A673 (cell line): Measurements from ENCODE around the gene MYRFL. TPM values are rescaled to one million over a fixed set of nuclear protein-coding genes. Genes with fewer than 3 reads are reported as not detected.

Experiments
- BruUV-seq: library from RNA; stranded (reverse); fragments of 400-500 nt; replicated peaks from 2 replicates; lab custom pipeline; 2021; lab: Mats Ljungman, UMichigan
- CTCF ChIA-PET: fragments of 300-600 bp; sonication (Branson Sonifier 250); formaldehyde crosslinking; loops from one replicate; lab custom pipeline; 2022; ENCODE audit warnings: antibody characterized with exemption; lab: Charles Lee
- POLR2A ChIA-PET: fragments of 300-600 bp; sonication (Branson Sonifier 250); formaldehyde crosslinking; loops from one replicate; lab custom pipeline; 2022; ENCODE audit warnings: antibody characterized with exemption; ENCODE audit not compliant: low non-redundant PET; lab: Charles Lee
- DNase-seq: peaks from one replicate; pipeline ENCODE4 v3.0.0-alpha.2; 2015; ENCODE audit warnings: low spot score
- H3K27ac ChIP-seq: fragments of 200-600 bp; sonication (generic); 2 replicates; pipeline ENCODE4 v1.5.1; 2016; ENCODE audit warnings: mixed run types, low read depth, mild to moderate bottlenecking, mixed read lengths, antibody characterized with exemption, low read length; ENCODE audit not compliant: poor library complexity, severe bottlenecking
- H3K27me3 ChIP-seq: fragments of 200-600 bp; sonication (generic); replicated peaks from 2 replicates; pipeline ENCODE4 v1.6.1; 2017; ENCODE audit warnings: mixed run types, low read depth, mild to moderate bottlenecking, mixed read lengths, antibody characterized with exemption, low read length; ENCODE audit not compliant: insufficient read depth, poor library complexity
- H3K36me3 ChIP-seq: fragments of 200-600 bp; sonication (generic); 2 replicates; pipeline ENCODE4 v1.6.1; 2016; ENCODE audit warnings: mixed run types, mild to moderate bottlenecking, mixed read lengths, antibody characterized with exemption, low read length; ENCODE audit not compliant: insufficient read depth, poor library complexity, severe bottlenecking
- H3K4me1 ChIP-seq: fragments of 200-600 bp; sonication (generic); 2 replicates; pipeline ENCODE4 v1.6.1; 2017; ENCODE audit warnings: mixed run types, mild to moderate bottlenecking, mixed read lengths, antibody characterized with exemption, low read length; ENCODE audit not compliant: insufficient read depth, poor library complexity, severe bottlenecking
- H3K4me3 ChIP-seq: fragments of 200-600 bp; sonication (generic); 2 replicates; pipeline ENCODE4 v1.5.1; 2016; ENCODE audit warnings: low read depth, mixed run types, mild to moderate bottlenecking, mixed read lengths, low read length; ENCODE audit not compliant: poor library complexity, severe bottlenecking
- H3K9me3 ChIP-seq: fragments of 200-600 bp; sonication (generic); 2 replicates; pipeline ENCODE4 v1.6.1; 2016; ENCODE audit warnings: mixed run types, low read depth, mild to moderate bottlenecking, mixed read lengths, antibody characterized with exemption, low read length; ENCODE audit not compliant: poor library complexity, severe bottlenecking
- EZH2 ChIP-seq: fragments of 200-600 bp; sonication (generic); IDR thresholded peaks from 2 replicates; pipeline ENCODE4 v1.6.1; 2017; ENCODE audit warnings: borderline replicate concordance, low read depth, mild to moderate bottlenecking, mixed read lengths, antibody characterized with exemption, low read length; ENCODE audit not compliant: poor library complexity, severe bottlenecking
- intact Hi-C: fragments of 100-400 bp; cut with micrococcal nuclease; formaldehyde crosslinking; loops from one replicate; pipeline ENCODE4 v1.10.0; 2022; ENCODE audit not compliant: unreplicated experiment
- total RNA-seq: library from RNA; stranded (reverse); gene quantifications from 2 replicates; pipeline ENCODE4 v1.2.3, GENCODE V29; 2021
- TF ChIP-seq, protein P1 (sequence below): fragments of 300-800, 200-600 bp; sonication (generic); conservative IDR thresholded peaks from 2 replicates; pipeline ENCODE4 v1.5.1; 2017; ENCODE audit warnings: low read depth, mild to moderate bottlenecking, antibody characterized with exemption, low read length, moderate library complexity, mixed read lengths

The MYRFL gene
- total RNA-seq, 1 experiment from 2014 or later: not detected

DNA sequence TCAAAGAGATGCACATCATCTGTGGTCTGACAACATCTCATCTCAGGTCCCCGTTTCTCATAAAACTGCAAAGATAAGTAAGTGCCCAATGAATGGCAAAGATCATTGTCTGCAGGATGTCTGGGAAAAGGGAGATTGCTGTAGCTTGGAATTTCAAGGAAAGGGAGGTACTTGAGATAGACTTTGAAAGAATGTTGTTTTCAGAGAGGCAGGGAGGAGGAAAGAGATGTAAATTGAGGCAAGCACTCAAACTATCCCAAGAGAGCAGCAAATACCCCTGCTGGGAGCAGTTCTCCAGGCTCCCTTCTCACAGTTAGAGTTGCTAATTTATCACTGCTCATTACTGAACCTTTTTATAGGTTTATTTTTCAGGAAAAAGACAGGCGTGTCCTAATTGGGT is 107.1 kb downstream of the MYRFL start:
- BruUV-seq: no TSS peak

DNA sequence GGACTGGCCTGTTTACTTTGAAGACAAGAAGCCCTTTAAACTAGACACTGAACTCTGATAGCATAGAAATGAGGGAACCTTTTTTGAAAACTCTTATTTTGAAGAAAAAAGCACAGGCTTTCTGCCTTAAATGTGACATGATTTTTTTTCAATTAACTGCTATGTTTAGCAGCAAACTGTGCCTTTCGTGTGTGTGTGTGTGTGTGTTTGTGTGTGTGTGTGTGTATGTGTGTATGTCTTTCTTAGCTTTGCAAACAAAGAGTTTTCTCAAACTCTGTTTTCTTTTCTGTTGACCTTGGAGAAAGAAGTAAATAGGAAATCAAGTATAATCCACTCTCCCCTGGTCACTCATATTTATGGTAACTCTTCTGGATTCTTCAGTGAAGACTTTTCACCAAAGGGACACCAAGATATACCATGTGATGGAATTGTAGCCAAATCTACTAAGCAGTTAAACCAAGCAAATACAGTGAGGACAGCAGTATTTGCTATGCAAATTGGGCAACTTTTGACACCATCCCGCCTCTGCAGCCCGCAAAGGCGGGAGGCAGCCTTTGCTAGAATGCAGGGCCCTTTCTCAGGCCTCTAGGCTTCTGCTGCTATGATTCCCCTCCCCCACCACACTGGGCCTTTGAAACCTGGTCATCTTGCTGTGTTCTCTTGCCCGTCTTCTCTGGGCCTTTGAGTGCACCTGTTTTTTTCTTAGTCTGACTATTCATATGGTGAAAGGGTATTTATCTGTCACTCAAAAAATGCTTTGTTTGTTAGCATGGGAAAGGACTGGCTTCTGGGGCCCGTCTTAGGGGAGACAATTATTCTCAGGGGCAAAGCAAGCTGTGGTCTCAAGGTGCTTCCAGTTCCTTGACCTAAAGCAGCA is 107.9 kb downstream of the MYRFL start:
- no peak for DNase-seq
- ChIA-PET CTCF (no interaction called here), POLR2A (no interaction called here)
- no peaks in the 10 kb centered on the region for H3K36me3 ChIP-seq
- BruUV-seq: no TSS peak
- peaks cover 4% of the 10 kb centered on the region for H3K27me3 ChIP-seq
- no peaks in the 10 kb centered on the region for H3K4me1 ChIP-seq
- no peak overlapping the region for H3K4me3 ChIP-seq
- TF ChIP-seq, protein P1, sequence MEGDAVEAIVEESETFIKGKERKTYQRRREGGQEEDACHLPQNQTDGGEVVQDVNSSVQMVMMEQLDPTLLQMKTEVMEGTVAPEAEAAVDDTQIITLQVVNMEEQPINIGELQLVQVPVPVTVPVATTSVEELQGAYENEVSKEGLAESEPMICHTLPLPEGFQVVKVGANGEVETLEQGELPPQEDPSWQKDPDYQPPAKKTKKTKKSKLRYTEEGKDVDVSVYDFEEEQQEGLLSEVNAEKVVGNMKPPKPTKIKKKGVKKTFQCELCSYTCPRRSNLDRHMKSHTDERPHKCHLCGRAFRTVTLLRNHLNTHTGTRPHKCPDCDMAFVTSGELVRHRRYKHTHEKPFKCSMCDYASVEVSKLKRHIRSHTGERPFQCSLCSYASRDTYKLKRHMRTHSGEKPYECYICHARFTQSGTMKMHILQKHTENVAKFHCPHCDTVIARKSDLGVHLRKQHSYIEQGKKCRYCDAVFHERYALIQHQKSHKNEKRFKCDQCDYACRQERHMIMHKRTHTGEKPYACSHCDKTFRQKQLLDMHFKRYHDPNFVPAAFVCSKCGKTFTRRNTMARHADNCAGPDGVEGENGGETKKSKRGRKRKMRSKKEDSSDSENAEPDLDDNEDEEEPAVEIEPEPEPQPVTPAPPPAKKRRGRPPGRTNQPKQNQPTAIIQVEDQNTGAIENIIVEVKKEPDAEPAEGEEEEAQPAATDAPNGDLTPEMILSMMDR: no peak
- no peak for TF ChIP-seq EZH2
- H3K9me3 ChIP-seq: no peaks in the 10 kb centered on the region
- no peak overlapping the region for H3K27ac ChIP-seq
- intact Hi-C loops: no loop called here

More for the DNA sequence above, 107.1 kb downstream of the MYRFL start:
- no peaks in the 10 kb centered on the region for H3K4me1 ChIP-seq
- CTCF ChIA-PET: no interaction called here
- no peak overlapping the region for H3K4me3 ChIP-seq
- no peaks in the 10 kb centered on the region for H3K36me3 ChIP-seq
- no peaks in the 10 kb centered on the region for H3K9me3 ChIP-seq
- intact Hi-C loops: no loop called here
- no peak overlapping the region for H3K27ac ChIP-seq
- POLR2A ChIA-PET: no interaction called here
- peaks cover 4% of the 10 kb centered on the region for H3K27me3 ChIP-seq
- TF ChIP-seq, protein P1: no peak
- no peak for TF ChIP-seq EZH2
- DNase-seq: no peak

DNA sequence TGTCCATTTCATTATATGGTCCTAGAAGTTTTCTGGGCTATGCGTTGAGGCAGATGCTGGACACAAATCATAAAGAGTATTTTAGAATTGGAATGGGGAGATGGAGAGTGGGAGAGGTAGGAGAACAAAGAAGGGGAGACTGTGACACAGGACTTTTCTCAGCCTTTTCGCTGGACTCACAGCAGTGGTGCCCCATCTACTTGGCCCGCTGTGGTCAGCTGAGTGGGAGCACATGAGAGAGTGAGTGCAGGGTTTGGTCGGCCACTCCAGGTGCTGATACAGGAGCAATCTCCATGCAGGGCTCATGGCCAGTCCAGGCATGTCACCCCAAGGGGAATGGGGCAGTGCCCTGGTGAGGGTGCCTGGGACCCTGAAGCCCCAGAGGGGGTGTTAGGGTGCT is 109.0 kb downstream of the MYRFL start:
- H3K27ac ChIP-seq: no peak overlapping the region
- no peak for DNase-seq
- BruUV-seq: no TSS peak

More for the DNA sequence above, 109.0 kb downstream of the MYRFL start:
- peaks cover 4% of the 10 kb centered on the region for H3K27me3 ChIP-seq
- H3K36me3 ChIP-seq: no peaks in the 10 kb centered on the region
- no peak overlapping the region for H3K4me3 ChIP-seq
- no peak for TF ChIP-seq EZH2
- TF ChIP-seq, protein P1: no peak
- H3K9me3 ChIP-seq: no peaks in the 10 kb centered on the region
- H3K4me1 ChIP-seq: no peaks in the 10 kb centered on the region
- intact Hi-C loops: no loop called here
- CTCF ChIA-PET: no interaction called here
- POLR2A ChIA-PET: no interaction called here
